NCI-H2196 treated with DMSO at 0.1 percent for 48 hours (cell line): ENCODE data around the gene IGSF8.

Experiments
- DNase-seq: peaks from one replicate; lab custom pipeline; 2025; ENCODE audit not compliant: unreplicated experiment; lab: John Stamatoyannopoulos, UW

The IGSF8 gene, protein sequence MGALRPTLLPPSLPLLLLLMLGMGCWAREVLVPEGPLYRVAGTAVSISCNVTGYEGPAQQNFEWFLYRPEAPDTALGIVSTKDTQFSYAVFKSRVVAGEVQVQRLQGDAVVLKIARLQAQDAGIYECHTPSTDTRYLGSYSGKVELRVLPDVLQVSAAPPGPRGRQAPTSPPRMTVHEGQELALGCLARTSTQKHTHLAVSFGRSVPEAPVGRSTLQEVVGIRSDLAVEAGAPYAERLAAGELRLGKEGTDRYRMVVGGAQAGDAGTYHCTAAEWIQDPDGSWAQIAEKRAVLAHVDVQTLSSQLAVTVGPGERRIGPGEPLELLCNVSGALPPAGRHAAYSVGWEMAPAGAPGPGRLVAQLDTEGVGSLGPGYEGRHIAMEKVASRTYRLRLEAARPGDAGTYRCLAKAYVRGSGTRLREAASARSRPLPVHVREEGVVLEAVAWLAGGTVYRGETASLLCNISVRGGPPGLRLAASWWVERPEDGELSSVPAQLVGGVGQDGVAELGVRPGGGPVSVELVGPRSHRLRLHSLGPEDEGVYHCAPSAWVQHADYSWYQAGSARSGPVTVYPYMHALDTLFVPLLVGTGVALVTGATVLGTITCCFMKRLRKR

DNA sequence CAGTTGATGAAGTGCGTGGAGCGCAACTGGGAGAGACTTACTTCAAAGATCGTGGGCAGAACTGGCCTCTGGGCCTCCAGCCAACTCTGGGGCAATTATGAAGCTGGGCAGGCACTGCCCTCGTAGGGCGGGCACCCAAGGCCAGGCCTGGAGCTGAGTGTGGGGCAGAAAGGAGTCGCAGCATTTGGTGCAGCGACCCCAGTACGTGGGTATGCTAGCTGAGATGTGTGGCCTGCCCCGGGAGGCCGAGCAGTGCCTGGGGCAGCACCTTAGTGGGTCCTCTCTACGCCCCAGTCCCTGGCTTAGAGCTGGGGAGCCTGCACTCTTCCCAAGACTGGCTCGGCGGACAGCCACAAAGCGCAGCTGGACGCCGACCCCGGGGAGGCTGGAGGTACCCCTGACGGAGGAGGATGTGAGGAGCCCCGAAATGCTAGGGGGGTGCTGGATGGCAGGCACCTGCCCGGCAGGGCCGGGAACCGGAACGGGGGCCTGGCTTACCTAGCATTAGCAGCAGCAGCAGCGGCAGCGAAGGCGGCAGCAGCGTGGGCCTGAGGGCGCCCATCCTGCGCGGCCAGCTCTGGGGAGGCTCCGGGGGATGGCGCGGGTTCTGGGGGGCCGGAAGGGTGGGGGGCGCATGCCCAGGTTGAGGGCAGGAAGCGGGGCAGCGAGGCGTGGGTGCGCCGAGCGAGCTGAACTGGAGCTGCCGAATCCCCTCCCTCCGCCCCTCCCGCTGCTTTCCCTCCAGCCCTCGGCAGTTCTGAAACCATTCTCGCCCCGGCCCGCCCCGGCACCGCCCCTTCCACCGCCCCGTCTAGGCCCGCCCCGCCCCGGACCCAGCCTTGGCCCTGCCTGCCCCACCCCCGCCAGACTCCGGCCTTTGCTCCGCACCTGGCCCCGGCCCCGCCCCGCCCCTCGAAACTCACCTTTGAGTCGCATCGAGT lies at the start of gene IGSF8:
IGSF8 (minus strand) TSS at position 709 of the 941 bp plus-strand sequence; CDS start at position 562, 147 bp downstream.
- DNase-seq: peak; percentile 83

DNA sequence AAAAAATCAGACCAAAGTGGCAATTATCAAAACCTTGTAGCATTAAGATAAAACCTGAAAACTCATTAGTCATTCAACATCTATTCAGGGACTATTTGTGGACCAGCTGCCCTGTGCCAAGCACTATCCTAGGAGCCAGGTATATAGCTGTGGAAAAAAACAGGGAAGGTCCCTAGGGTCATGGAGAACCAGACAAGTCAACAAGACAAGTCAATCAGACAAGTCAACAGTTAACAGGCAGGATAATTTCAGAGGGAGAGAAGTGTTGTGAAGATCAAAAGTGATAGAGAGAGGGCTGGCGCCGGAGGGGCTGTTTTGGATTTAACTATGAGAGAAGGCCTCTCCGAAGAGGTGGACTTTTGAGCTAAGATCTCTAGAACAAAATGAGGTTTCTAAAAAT lies 49.7 kb upstream of the IGSF8 start:
- DNase-seq: no peak

DNA sequence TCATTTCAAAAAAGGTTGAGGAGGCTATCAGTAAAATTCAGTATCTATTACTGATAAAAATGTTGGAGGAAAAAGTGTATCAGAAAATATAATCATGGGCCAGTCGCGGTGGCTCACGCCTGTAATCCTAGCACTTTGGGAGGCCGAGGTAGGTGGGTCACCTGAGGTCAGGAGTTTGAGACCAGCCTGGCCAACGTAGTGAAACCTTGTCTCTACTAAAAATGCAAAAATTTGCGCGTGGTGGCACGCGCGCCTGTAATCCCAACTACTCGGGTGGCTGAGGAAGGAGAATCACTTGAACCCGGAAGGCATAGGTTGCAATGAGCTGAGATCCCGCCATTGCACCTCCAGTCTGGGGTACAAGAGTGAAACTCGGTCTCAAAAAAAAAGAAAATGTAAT lies 47.7 kb upstream of the IGSF8 start:
- no peak for DNase-seq

DNA sequence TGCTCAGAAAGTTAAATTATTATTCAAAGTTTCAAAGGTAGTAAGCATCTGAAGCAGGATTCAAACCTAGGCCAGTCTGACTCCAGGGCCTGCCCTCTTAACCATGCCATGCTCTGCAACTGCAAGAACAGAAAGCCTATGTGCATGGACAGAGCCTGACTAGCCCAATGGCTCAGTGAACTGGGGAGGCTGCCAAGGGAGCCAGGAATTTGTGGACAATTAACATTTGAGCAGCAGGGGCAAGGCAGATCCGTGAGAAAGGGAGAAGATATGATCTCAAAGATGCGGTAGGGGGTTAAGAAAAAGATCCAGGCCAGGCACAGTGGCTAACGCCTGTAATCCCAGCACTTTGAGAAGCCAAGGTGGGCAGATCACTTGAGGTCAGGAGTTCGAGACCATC lies 46.5 kb upstream of the IGSF8 start:
- no peak for DNase-seq

DNA sequence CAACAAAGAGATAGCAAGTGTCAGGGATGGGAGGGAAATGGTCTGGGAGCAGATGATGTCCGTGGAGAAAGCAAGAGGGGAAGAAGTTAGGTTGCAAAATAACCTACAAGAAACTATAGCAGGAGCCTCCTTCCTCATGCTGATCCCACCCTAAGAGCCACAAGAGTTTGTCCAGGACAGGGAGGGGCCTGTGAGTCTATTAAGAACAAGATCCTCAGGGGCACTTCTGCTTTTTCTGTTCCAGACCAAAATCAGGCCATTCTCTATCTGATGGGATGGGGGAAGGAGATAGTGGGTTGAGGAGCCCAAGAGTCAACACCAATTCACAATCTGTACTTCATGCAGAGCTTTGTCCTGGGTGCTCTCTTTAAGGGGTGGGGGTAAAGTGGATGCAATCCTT lies 45.3 kb upstream of the IGSF8 start:
- no peak for DNase-seq

DNA sequence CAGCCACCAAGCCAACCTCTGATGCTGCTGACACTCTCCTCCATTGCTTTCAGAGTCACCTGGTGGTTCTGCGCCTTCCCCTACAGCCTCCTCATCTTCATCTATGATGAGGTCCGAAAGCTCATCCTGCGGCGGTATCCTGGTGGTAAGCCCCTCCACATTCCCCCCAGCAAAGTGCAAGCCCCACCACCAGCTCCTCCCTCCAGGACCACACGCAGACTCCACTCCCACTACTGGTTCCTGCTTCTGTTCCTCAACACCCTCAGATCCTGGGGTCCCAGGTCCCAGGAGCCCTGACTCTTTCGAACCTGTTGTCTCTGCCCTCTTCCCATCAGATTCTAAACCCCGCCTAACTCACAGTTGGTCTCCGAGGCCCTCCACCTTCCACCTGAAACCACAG lies 41.4 kb upstream of the IGSF8 start:
- DNase-seq: no peak

DNA sequence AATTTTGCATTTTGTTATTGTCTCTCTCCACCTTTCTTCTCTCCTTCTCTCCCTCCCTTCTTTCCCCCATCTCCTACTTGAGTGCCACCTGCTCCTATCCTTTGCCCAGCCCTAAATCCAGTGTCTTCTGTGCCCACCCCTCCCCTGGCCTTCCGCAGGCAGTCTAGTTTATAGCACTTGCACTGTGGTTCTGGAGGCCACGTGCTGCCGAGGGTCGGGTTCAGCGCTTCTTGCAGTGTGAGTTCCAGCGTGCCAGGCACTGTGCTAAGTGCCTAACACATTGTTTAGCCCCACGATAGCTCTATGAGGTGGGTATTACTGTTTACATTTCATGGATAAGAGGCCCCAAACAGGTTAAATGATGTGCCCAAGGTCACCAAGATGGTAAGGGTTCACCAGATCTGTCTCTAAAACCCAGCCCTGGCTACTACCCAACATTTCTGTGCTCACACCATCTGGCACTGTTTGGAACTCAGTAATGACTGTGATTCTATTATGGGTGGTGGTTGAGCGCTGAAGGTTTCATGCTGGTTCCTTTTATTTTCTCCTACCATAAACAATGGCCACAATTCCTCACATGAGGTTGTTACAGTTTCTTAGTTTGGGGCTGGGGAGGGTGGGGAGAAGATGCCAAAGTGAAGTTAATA lies 38.9 kb upstream of the IGSF8 start:
- no peak for DNase-seq

DNA sequence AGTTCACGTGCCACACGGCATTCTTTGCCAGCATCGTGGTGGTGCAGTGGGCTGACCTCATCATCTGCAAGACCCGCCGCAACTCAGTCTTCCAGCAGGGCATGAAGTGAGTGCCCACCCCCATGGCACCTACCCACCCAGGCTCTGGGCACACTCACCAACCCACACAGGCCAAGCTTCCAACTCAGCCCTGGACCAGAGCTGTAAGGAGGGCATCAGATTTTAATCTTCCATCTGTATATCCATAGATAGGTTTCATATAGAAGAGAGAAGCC lies 38.4 kb upstream of the IGSF8 start:
- DNase-seq: no peak

DNA sequence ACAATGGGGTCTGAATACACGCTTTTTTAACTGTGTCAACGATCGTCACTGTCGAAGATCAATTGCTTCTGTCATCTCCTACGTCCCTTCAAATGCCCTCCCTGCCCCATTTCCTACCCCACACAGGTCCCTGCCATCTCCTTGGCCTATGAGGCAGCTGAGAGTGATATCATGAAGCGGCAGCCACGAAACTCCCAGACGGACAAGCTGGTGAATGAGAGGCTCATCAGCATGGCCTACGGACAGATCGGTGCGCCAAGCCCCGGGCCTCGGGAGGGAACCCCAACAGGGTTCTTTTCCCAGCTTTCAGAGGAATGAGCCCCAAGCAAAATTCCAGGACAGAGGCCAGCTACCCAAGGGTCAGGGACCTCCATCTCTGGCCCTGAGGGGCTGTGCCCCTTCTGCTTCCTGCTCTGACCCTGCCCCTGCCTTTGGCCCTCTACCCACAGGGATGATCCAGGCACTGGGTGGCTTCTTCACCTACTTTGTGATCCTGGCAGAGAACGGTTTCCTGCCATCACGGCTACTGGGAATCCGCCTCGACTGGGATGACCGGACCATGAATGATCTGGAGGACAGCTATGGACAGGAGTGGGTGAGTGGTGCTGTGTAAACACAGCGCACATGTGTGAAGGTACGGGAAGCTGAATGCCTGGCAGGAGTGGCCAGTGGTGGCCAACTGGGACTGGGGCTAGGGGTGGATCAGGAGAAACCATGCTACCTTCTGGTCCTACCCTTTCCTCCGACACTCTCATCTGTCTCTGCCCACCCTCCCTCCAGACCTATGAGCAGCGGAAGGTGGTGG lies 37.9 kb upstream of the IGSF8 start:
- DNase-seq: no peak

DNA sequence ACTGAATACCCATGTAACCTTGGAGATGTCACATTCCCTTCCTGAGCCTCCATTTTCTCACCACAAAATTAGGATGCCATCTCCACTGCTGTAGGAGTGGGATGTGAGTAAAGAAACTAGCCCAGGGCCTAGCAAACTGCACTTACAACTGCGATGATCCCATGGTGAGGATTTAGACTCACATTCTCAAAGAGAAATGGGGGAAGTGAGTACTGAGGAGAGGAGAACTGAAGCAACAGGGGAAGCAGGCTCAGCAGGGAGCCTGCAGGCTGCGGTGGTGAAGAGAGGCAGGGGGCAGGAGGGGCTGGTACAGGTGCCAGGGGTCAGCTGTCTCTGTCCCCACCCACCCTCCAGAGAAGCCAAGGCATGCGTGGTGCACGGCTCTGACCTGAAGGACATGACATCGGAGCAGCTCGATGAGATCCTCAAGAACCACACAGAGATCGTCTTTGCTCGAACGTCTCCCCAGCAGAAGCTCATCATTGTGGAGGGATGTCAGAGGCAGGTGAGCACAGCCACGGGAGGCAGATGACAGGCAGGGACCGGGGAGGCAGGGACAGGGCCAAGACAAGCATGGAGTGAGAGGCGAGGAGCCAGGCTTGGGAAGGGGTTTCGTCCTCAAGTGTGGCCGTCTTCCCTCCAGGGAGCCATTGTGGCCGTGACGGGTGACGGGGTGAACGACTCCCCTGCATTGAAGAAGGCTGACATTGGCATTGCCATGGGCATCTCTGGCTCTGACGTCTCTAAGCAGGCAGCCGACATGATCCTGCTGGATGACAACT lies 36.6 kb upstream of the IGSF8 start:
- DNase-seq: no peak

DNA sequence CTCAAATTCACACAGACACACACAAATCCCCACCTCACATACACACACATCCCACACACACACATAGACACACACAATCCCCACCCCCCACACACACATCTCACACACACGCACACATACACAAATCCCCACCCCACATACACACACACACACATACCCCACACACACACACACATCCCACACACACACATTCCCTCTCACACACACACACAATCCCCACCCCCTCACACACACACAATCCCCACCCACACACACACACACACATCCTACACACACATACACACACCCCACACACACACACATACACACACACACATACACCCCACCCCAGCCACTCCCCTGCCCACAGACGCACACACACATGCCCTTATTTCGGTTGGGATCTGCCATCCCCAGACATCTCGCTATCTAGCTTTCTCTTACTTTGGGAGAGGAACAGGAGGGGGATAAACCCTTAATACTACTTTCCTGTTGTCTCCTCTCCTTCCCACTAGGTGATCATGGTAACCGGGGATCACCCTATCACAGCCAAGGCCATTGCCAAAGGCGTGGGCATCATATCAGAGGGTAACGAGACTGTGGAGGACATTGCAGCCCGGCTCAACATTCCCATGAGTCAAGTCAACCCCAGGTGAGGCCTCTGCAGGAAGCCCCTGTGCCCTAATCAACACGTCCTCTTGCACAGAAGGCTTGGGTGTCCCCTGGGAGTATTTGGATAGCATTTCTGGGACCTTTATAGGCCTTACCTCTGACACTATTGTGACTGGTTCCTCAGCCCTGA lies 35.8 kb upstream of the IGSF8 start:
- DNase-seq: no peak

DNA sequence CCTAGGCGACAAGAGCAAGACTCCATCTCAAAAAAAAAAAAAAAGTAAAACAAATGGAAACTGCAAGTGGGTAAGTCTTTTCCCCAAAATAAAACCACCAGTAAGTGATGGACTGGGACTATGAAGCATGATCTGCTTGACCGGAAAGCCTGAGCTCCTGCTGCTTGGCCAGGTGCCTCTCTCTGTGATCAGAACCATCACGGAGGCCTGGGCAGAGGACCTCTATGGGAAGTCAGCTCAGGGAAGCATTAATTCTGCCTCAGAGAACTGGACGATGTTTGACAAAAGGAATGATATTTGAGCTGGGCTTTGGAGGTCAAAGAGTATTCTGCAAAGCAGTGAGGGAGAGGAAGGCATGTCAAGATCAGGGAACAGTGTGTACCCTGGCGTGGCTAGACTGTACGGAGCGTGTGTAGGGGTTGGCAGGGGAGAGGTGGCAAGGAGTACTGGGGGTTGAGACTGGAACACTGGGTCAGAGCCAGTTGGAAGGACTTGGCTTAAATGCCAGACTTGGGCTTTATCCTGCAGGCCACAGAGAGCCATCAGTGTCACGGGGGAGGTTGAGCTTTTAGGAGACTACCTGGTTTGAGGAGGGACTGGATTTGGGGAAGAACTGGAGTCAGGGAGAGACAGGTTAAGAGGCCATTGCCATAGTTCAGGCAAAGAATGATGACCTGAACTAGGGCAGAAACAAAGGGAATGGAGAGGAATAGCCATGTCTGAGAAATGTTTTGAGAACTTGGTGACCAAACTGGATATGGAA lies 33.6 kb upstream of the IGSF8 start:
- no peak for DNase-seq

DNA sequence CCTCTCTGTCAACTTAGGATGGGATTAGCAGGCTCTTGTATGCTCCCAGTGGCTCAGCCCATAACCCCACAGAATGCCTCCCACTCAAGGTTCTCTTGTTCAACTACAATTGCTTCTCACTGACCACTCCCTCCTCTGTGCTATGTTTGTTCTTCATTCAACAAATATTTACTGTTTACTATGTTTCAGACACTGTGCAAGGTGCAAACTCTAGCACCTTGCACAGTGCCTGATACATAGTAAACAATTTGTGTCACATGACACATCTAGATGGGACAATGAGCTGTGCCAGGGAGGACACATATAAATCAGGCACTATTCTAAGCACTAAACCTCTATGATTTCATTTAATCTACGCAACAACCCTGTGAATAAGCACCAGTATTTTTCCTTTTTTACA lies 32.5 kb upstream of the IGSF8 start:
- DNase-seq: no peak

DNA sequence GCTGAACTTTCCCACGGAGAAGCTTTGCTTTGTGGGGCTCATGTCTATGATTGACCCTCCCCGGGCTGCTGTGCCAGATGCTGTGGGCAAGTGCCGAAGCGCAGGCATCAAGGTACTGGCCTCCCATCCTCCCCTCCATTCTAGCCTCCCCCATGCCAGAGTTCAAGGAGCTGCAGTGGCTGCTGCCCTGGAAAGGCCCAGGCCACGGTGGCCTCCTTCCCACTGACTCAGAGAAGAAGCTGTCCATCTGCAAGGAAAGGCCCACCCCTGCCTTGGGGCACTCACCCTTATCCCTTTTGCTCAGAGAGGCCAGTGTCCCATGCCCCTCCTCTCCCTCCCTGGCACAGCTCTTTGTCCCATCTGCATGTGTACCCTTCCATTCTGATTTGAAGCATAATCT lies 32.1 kb upstream of the IGSF8 start:
- no peak for DNase-seq

DNA sequence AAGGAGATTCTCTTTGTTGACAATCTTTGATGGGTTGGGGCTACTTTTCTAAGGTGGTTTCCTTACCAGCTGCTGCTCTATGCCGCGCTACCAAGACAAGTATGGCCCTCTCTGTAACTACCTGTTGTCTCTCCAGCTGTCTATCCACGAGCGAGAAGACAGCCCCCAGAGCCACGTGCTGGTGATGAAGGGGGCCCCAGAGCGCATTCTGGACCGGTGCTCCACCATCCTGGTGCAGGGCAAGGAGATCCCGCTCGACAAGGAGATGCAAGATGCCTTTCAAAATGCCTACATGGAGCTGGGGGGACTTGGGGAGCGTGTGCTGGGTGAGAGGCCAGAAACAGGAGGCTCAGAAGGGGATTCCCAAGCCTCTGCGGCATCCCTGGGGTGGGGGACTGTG lies 31.5 kb upstream of the IGSF8 start:
- no peak for DNase-seq

DNA sequence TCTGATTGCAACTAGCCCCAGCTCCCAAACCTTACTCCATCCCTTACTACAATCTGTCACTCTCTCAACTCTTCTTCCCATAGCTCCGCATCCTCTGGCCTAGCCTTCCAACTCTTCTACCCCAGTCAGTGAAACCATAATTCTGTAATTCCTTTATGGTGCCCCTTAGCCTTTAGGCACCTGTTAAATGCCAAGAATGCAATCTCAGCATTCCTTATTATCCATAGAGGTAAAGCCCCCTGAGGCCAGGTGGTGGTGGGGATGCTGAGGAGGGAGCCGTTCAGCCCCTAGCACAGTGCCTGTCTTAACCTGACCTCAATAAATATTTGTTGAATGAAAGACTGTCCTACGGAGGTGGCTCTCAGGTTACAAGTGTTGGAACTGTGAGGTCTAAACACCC lies 31.1 kb upstream of the IGSF8 start:
- DNase-seq: no peak

DNA sequence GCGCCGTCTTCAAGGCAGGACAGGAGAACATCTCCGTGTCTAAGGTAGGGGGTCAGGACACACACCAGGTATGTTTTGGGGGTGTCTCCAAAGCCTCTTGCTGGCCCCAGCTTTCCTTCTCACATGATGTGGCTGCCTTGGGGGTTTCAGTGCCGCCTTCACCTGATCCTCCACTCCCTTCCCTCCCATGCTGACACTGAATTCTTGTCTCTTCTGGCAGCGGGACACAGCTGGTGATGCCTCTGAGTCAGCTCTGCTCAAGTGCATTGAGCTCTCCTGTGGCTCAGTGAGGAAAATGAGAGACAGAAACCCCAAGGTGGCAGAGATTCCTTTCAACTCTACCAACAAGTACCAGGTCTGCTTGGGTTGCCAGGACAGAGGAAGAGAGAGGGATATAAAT lies 30.6 kb upstream of the IGSF8 start:
- no peak for DNase-seq

DNA sequence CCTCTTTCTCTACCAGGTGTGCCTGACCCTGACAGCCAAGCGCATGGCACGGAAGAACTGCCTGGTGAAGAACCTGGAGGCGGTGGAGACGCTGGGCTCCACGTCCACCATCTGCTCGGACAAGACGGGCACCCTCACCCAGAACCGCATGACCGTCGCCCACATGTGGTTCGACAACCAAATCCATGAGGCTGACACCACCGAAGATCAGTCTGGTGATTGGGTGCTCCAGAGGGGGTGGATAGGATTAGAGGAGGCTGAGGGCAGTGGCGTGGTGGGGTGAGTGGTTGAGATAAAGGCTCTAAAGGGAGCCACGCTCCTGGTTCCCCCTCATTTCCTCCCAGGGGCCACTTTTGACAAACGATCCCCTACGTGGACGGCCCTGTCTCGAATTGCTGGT lies 30.2 kb upstream of the IGSF8 start:
- DNase-seq: no peak
